Heart right ventricle (tissue), 16 donors: ENCODE measurements around the gene MED16. TPM values are rescaled to one million over a fixed set of nuclear protein-coding genes. Genes with fewer than 3 reads are reported as not detected.

ENCODE experiments used
- ATAC-seq, 8 donors: fragments of 200-7000 bp; cut with Tn5 transposase; one replicate each; pipeline ENCODE4 v1.9.1; 2020; ENCODE audit warnings: mild to moderate bottlenecking in 8 of 8, moderate library complexity in 8 of 8, moderate number of reproducible peaks in 1 of 8
- DNase-seq, 2 donors: peaks; one replicate each; pipeline ENCODE4 v3.0.0-alpha.2; 2020
- H3K27ac ChIP-seq, 10 donors: fragments of 200-600 bp; sonication (generic) in 2 of 10; one replicate each; pipeline versions ENCODE4 v1.5.0 to v1.8.0; 2020 to 2022; ENCODE audit warnings: mild to moderate bottlenecking in 3 of 10
- H3K27me3 ChIP-seq, 7 donors: fragments of 200-600 bp; one replicate each; pipeline ENCODE4 v1.8.0; 2021 to 2022; ENCODE audit warnings: mild to moderate bottlenecking in 2 of 7
- H3K36me3 ChIP-seq, 9 donors: fragments of 200-600 bp; sonication (generic) in 1 of 9; one replicate each; pipeline versions ENCODE4 v1.5.0 to v1.8.0; 2020 to 2022; ENCODE audit warnings: mild to moderate bottlenecking in 2 of 9
- H3K4me1 ChIP-seq, 9 donors: fragments of 200-600 bp; sonication (generic) in 1 of 9; one replicate each; pipeline versions ENCODE4 v1.5.0 to v1.8.0; 2020 to 2022; ENCODE audit warnings: mild to moderate bottlenecking in 4 of 9
- H3K4me3 ChIP-seq, 10 donors: fragments of 200-600 bp; sonication (generic) in 2 of 10; one replicate each; pipeline versions ENCODE4 v1.5.0 to v1.8.0; 2020 to 2022; ENCODE audit warnings: mild to moderate bottlenecking in 7 of 10, moderate library complexity in 2 of 10
- H3K9me3 ChIP-seq, 11 donors: fragments of 200-600 bp in 10 of 11; sonication (generic) in 2 of 11; one replicate each; pipeline versions ENCODE4 v1.5.0 to v1.8.0; 2013 to 2022; ENCODE audit warnings: mild to moderate bottlenecking in 2 of 11, control low read depth in 1 of 11, moderate library complexity in 1 of 11
- WGBS, 2 donors: extraction: QIAGEN DNeasy Blood & Tissue Kit; methylation state at CpG; one replicate each; pipeline ENCODE4 v1.1.7; 2013; ENCODE audit warnings: inconsistent platforms in 1 of 2; 5-methylcytosine and 5-hydroxymethylcytosine counted together
- intact Hi-C, 10 donors: fragments of 100-400 bp; cut with DNase I; formaldehyde crosslinking; loops; one replicate each; pipeline versions ENCODE4 v1.11.1 to v1.14.2; 2022
- long read RNA-seq, 3 donors: library from polyadenylated mRNA; unstranded; transcript quantifications; one replicate each; pipeline ENCODE4 v2.0.0, GENCODE V29; 2020 to 2021
- polyA plus RNA-seq, 2 donors: library from polyadenylated mRNA; stranded (reverse); fragments of 200-250 nt; gene quantifications; one replicate each; pipeline ENCODE4 v1.2.3, GENCODE V29; 2013
- total RNA-seq, 10 donors: library from RNA; stranded (reverse); fragmentation: NEBNext Ultra II Directional in 3 of 10; extraction: Animal tissue kit (Norgen Biotek cat#: 25700) in 3 of 10; gene quantifications; one replicate each; pipeline versions ENCODE4 v1.2.1 to v1.2.4, GENCODE V29; 2021 to 2023
- TF ChIP-seq, protein P1 (sequence below), 9 donors: fragments of 200-600 bp; sonication (generic) in 2 of 9; IDR thresholded peaks; one replicate each; pipeline versions ENCODE4 v1.5.0 to v1.8.0; 2021 to 2022; ENCODE audit warnings: antibody characterized with exemption in 9 of 9, mild to moderate bottlenecking in 5 of 9, moderate library complexity in 1 of 9
- donor health status: Arrhythmogenic right ventricular cardiomyopathy.
- donor health status: ischemic (EF 13 %, LVEDD 7.1; RV severe dilation, severe dysfunction).
- donor health status: healthy with polysubstance abuse.
- donor health status: DM: no; HTN: yes; CAD: no.
- donor health status: DM: no; HTN: no; CAD: no.
- donor health status: ischemic (EF 25% LVEDD 6.9; RV normal size, moderate dysfunction).
- donor health status: ischemic (EF 25% LVEDD 5.7; RV mildly dilated, moderate dysfunction).
- donor health status: healthy.
- donor health status: DM: yes; HTN: yes; CAD: no.
- donor health status: Ischemic cardiomyopathy.
- donor health status: ischemic (EF 35%, LVEDD 5.7; RV mildly dilated, moderate dysfunction).
- donor health status: nonischemic (EF 11% LVEDD 7.7; RV severe dilation, severe dysfunction).
- donor health status: DM: yes; HTN: yes; CAD: no.
- donor health status: PGD.
- donor health status: ischemic (EF 29% LVEDD 5.4; RV normal size, mild dysfunction).
- donor health status: nonischemic (EF 23%, LVEDD 6.1; RV moderate dilation, normal function).

MED16 gene, protein sequence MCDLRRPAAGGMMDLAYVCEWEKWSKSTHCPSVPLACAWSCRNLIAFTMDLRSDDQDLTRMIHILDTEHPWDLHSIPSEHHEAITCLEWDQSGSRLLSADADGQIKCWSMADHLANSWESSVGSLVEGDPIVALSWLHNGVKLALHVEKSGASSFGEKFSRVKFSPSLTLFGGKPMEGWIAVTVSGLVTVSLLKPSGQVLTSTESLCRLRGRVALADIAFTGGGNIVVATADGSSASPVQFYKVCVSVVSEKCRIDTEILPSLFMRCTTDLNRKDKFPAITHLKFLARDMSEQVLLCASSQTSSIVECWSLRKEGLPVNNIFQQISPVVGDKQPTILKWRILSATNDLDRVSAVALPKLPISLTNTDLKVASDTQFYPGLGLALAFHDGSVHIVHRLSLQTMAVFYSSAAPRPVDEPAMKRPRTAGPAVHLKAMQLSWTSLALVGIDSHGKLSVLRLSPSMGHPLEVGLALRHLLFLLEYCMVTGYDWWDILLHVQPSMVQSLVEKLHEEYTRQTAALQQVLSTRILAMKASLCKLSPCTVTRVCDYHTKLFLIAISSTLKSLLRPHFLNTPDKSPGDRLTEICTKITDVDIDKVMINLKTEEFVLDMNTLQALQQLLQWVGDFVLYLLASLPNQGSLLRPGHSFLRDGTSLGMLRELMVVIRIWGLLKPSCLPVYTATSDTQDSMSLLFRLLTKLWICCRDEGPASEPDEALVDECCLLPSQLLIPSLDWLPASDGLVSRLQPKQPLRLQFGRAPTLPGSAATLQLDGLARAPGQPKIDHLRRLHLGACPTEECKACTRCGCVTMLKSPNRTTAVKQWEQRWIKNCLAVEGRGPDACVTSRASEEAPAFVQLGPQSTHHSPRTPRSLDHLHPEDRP
- 10 to 100 TPM; 17.6 to 37.4 (median 26.2) TPM for total RNA-seq
- polyA plus RNA-seq = 10 to 100 TPM; 31.0 to 42.9 TPM
- long read RNA-seq, donor 1, transcript MED16-204 (15 exons, 3,420 nt) = major isoform, 21 of 40 reads
- long read RNA-seq, donor 1, partial matches to known transcripts = 18 of 40 reads
- long read RNA-seq, donor 1, other reads (novel, unspliced or antisense) = 1 of 40 reads
- long read RNA-seq, donor 2, transcript MED16-204 (15 exons, 3,420 nt) = major isoform, 16 of 42 reads
- long read RNA-seq, donor 2, partial matches to known transcripts = 22 of 42 reads
- long read RNA-seq, donor 2, other reads (novel, unspliced or antisense) = 2 of 42 reads
- long read RNA-seq, donor 3, transcript MED16-204 (15 exons, 3,420 nt) = major isoform, 28 of 62 reads
- long read RNA-seq, donor 3, partial matches to known transcripts = 28 of 62 reads
- long read RNA-seq, donor 3, other reads (novel, unspliced or antisense) = 6 of 62 reads

DNA sequence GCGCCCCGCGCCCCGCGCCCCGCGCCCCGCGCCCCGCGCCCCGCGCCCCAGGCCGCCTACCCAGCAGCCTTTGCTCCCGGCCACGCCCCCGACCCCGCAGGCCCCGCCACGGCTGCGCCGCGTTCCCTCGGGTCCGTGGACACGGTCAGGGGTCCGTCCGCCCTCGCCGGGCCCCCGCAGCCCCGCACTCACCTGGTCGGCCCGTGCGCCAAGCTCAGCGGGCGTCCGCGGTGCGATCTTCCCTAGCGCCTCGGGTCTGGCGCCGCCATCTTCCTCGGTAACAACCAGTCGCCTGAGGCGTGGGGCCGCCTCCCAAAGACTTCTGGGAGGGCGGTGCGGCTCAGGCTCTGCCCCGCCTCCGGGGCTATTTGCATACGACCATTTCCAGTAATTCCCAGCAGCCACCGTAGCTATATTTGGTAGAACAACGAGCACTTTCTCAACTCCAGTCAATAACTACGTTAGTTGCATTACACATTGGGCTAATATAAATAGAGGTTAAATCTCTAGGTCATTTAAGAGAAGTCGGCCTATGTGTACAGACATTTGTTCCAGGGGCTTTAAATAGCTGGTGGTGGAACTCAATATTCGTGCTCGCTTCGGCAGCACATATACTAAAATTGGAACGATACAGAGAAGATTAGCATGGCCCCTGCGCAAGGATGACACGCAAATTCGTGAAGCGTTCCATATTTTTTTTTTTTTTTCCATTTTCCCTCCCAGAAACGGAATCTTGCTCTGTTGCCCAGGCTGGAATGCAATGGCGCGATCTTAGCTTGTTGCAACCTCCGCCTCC lies at the start of gene MED16, which contains the start of gene RNU6-9:
MED16 (minus strand) TSS at position 294 of the 796 bp plus-strand sequence. CDS start 2,056 bp downstream, outside the sequence.
RNU6-9 (plus strand) TSS at position 591 of the 796 bp plus-strand sequence.
- TF ChIP-seq, protein P1, sequence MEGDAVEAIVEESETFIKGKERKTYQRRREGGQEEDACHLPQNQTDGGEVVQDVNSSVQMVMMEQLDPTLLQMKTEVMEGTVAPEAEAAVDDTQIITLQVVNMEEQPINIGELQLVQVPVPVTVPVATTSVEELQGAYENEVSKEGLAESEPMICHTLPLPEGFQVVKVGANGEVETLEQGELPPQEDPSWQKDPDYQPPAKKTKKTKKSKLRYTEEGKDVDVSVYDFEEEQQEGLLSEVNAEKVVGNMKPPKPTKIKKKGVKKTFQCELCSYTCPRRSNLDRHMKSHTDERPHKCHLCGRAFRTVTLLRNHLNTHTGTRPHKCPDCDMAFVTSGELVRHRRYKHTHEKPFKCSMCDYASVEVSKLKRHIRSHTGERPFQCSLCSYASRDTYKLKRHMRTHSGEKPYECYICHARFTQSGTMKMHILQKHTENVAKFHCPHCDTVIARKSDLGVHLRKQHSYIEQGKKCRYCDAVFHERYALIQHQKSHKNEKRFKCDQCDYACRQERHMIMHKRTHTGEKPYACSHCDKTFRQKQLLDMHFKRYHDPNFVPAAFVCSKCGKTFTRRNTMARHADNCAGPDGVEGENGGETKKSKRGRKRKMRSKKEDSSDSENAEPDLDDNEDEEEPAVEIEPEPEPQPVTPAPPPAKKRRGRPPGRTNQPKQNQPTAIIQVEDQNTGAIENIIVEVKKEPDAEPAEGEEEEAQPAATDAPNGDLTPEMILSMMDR (IDR thresholded peaks at IDR 0.05) = no peak
- ATAC-seq = peak; percentile 95 to 99 (median 98)
- WGBS, 2 donors = 1% methylated on average over 54 to 69 of the region's 69 CpGs
- H3K36me3 ChIP-seq = peaks cover 0 to 46% (median 5%) of the 10 kb centered on the region in 9 donors
- peak; percentile 89 to 91 for DNase-seq
- intact Hi-C loops = loop anchor here in 1 of 10 donors (1.0 kb wide), 1 partner anchor 20 kb away; the partner anchor contains the start of gene R3HDM4
- no peaks in the 10 kb centered on the region for H3K9me3 ChIP-seq
- H3K27me3 ChIP-seq = no peaks in the 10 kb centered on the region
- peak within 1 kb of the TSS; percentile 87 to 97 (median 94) for H3K27ac ChIP-seq
- H3K4me3 ChIP-seq = peak within 1 kb of the TSS; percentile 67 to 92 (median 80)
- peaks cover 0 to 19% (median 9%) of the 10 kb centered on the region in 9 donors for H3K4me1 ChIP-seq

DNA sequence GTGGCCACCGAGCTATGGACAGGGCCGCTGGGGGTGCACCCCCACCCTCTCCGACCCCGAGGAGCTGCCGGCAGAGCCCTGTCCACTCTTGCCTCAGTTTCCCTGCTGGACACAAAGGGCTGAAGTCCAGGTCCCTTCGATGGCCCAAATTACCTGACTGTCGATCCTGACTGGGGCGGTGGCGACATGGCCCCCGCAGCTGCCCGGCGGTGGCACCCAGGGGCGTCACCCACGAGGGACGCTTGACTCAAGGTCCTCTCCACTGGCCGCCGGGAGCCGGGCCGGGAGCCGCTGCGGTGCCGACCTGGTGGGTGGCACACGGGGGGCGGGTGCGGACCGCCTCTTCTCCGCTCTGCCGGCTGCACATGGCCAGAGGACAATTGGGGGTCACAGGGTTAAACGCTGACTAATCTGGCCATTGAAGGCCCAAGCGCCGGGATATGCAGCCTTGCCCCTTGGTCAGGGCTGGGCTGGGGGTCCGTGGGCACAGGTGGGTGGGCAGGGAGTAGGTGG lies 49.2 kb upstream of the MED16 start:
- Histone ChIP-seq H3K4me1 (peaks cover 0 to 23% (median 4%) of the 10 kb centered on the region in 9 donors), H3K27me3 (no peaks in the 10 kb centered on the region), H3K4me3 (no peak overlapping the region), H3K36me3 (peaks cover 0 to 18% (median 0%) of the 10 kb centered on the region in 9 donors), H3K9me3 (peaks cover 0 to 4% (median 0%) of the 10 kb centered on the region in 11 donors), H3K27ac (no peak overlapping the region)
- intact Hi-C loops = no loop called here
- ATAC-seq (no peak), DNase-seq (no peak)
- 92 to 94% methylated on average over 32 of the region's 32 CpGs for WGBS, 2 donors
- TF ChIP-seq, protein P1 (IDR thresholded peaks at IDR 0.05) = no peak

DNA sequence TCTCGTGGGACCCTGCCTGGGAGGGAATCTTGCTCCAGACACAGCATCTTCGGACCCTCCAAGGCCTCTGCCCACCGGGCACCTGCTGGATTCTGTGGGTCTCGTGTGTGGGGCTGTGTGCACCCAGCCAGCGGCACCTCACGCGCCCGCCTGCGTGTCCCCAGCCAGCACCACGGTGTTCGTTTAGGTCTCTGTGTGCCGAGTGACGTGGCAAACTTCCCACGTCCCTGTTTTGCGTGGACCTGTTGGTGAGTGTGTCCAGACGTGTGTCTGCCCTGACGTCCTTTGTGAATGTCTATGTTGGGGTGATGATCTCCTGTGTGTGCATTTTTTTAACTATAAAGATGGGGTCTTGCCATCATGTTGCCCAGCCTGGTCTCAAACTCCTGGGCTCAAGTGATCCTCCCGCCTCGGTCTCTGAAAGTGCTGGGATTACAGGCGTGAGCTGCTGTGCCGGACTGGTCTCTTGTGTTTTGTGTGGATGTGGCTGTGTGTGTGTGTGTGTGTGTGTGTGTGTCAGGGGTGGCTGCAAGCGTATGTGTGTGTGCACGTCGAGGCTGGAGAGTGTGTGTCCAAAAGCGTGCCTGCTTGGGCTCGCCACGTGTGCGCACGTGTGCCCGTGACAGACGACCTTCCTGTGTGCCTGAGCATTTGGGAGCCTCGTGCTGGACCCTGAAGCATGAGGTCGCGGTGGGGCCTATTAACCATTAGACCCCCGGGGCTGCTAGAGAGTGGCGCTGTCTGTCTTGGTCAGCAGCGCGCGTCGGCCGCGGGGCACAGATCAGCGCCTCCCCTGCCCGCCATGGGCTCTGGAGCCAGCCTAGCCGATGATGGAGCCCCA lies 48.5 kb upstream of the MED16 start:
- TF ChIP-seq, protein P1 (IDR thresholded peaks at IDR 0.05) = no peak
- peaks cover 0 to 18% (median 0%) of the 10 kb centered on the region in 9 donors for H3K36me3 ChIP-seq
- 82 to 83% methylated on average over 42 to 45 of the region's 45 CpGs for WGBS, 2 donors
- peak overlapping the region in 9 of 10 donors; percentile 24 to 50 (median 41) for H3K4me3 ChIP-seq
- peaks cover 0 to 20% (median 4%) of the 10 kb centered on the region in 9 donors for H3K4me1 ChIP-seq
- intact Hi-C loops = no loop called here
- DNase-seq (no peak), ATAC-seq (no peak)
- H3K27ac ChIP-seq = peak overlapping the region in 9 of 10 donors; percentile 10 to 90 (median 79)
- no peaks in the 10 kb centered on the region for H3K27me3 ChIP-seq
- H3K9me3 ChIP-seq = peaks cover 0 to 4% (median 0%) of the 10 kb centered on the region in 11 donors
